NT2/D1 (cell line): ENCODE measurements around the gene STX8.

Experiments
- SUZ12 ChIP-seq: IDR thresholded peaks from 2 replicates; pipeline ENCODE4 v1.6.1; 2011; ENCODE audit not compliant: insufficient read length, insufficient read depth; ENCODE audit errors: extremely low read depth
- YY1 ChIP-seq: IDR thresholded peaks from 2 replicates; pipeline ENCODE4 v1.6.1; 2011; ENCODE audit not compliant: insufficient read length, insufficient read depth
- ZNF274 ChIP-seq: IDR thresholded peaks from 2 replicates; pipeline ENCODE4 v1.6.1; 2011; ENCODE audit warnings: mild to moderate bottlenecking, low read depth, low read length

DNA sequence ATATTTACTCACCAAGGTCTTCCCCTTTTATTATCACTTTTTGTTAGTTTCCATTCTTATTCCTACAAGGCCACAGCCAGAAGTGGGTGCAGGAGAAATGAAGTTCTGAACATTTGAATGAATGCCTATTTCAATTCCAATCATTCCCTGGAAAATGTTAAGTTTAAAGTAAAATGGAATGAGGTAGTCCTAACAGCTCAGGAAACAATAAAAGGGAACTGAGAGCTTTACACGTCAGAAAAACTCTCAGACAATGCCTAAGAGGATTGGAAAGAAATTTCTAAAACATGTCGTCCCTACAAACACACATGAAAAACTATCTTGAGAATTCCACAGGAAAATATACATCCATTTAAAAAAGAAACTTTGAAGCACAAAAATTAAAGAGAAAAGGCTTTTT is 238.8 kb downstream of the STX8 start:
- no peak for TF ChIP-seq ZNF274
- no peak for TF ChIP-seq SUZ12
- no peak for TF ChIP-seq YY1
